ENCODE results near the gene ABHD1.
"Not testable (repeated sequence)": the region's sequence is repeated elsewhere in the genome, so short reads cannot be mapped to it uniquely, and the experiment has no call there.

ABHD1 gene

GRCh38 chr2:27087823-27088410 lies 35.7 kb upstream of the ABHD1 start:
- no peak for DNase-seq

GRCh38 chr2:27088634-27089033 lies 35.0 kb upstream of the ABHD1 start:
- no peak for DNase-seq

GRCh38 chr2:27089111-27089954 lies 34.3 kb upstream of the ABHD1 start:
- DNase-seq: no peak

- DNase-seq: no peak
Measured at GRCh38 chr2:27091746-27092695, 31.6 kb upstream of the ABHD1 start.

GRCh38 chr2:27092696-27093429 lies 30.8 kb upstream of the ABHD1 start:
- no peak for DNase-seq

GRCh38 chr2:27093430-27094352 lies 29.9 kb upstream of the ABHD1 start:
- no peak for DNase-seq

- DNase-seq: no peak
Measured at GRCh38 chr2:27094353-27094984, 29.1 kb upstream of the ABHD1 start.

- DNase-seq: no peak
Measured at GRCh38 chr2:27095427-27095744, 28.2 kb upstream of the ABHD1 start.

- no peak for DNase-seq
Measured at GRCh38 chr2:27095745-27096651, 27.6 kb upstream of the ABHD1 start.

GRCh38 chr2:27096748-27097297 lies 26.8 kb upstream of the ABHD1 start:
- no peak for DNase-seq

GRCh38 chr2:27097341-27097740 lies 26.3 kb upstream of the ABHD1 start:
- DNase-seq: no peak

- no peak for DNase-seq
Measured at GRCh38 chr2:27099334-27099955, 24.2 kb upstream of the ABHD1 start.

- DNase-seq: no peak
Measured at GRCh38 chr2:27100036-27100435, 23.6 kb upstream of the ABHD1 start.

- DNase-seq: no peak
Measured at GRCh38 chr2:27102329-27102728, 21.3 kb upstream of the ABHD1 start.

GRCh38 chr2:27105981-27106380 lies 17.6 kb upstream of the ABHD1 start:
- no peak for DNase-seq

- DNase-seq: no peak
Measured at GRCh38 chr2:27108221-27108620, 15.4 kb upstream of the ABHD1 start.

- no peak for DNase-seq
Measured at GRCh38 chr2:27109083-27109482, 14.5 kb upstream of the ABHD1 start.

GRCh38 chr2:27110603-27111352 lies 12.8 kb upstream of the ABHD1 start:
- DNase-seq: not testable (repeated sequence)

Data from NCI-H1048 (cell line).